Panc1 (cell line): Measurements from ENCODE around the gene CXCL16. TPM values are rescaled to one million over a fixed set of nuclear protein-coding genes. Genes with fewer than 3 reads are reported as not detected.

Experiments used
- ATAC-seq: fragments of 200-7000 bp; cut with Tn5 transposase; 2 replicates; pipeline ENCODE4 v1.9.1; 2020; ENCODE audit warnings: mild to moderate bottlenecking, moderate library complexity
- BruUV-seq: library from RNA; stranded (reverse); fragments of 400-500 nt; replicated peaks from 2 replicates; lab custom pipeline; 2021; lab: Mats Ljungman, UMichigan
- CTCF ChIA-PET: fragments of 300-600 bp; sonication (Branson Sonifier 250); formaldehyde crosslinking; loops from one replicate; lab custom pipeline; 2022; ENCODE audit warnings: antibody characterized with exemption; lab: Charles Lee
- POLR2A ChIA-PET: fragments of 300-600 bp; sonication (Branson Sonifier 250); formaldehyde crosslinking; loops from one replicate; lab custom pipeline; 2022; ENCODE audit warnings: antibody characterized with exemption; lab: Charles Lee
- DNase-seq: peaks from one replicate; pipeline ENCODE4 v3.0.0-alpha.2; 2010; ENCODE audit warnings: low read depth, low spot score
- H3K27ac ChIP-seq: 2 replicates; pipeline ENCODE4 v1.5.1; 2011; ENCODE audit warnings: mild to moderate bottlenecking, low read length, inconsistent platforms
- H3K27me3 ChIP-seq: fragments of 200-500 bp; sonication (Bioruptor generic); 2 replicates; pipeline ENCODE4 v1.6.0; 2014; ENCODE audit warnings: low read length, inconsistent platforms; ENCODE audit not compliant: control insufficient read depth, insufficient read depth
- H3K36me3 ChIP-seq: fragments of 200-500 bp; sonication (Bioruptor generic); 2 replicates; pipeline ENCODE4 v1.5.1; 2014; ENCODE audit warnings: inconsistent platforms, mild to moderate bottlenecking, low read length, moderate library complexity; ENCODE audit not compliant: control insufficient read depth, insufficient read depth
- H3K4me1 ChIP-seq: 2 replicates; pipeline ENCODE4 v1.5.1; 2011; ENCODE audit warnings: inconsistent platforms, mild to moderate bottlenecking, low read length, moderate library complexity; ENCODE audit not compliant: control insufficient read depth, insufficient read depth
- H3K4me3 ChIP-seq, 2 experiments: 2 replicates each; pipeline ENCODE4 v1.5.1; 2011 to 2012; ENCODE audit warnings: low read depth in 2 of 2, low read length in 2 of 2, mild to moderate bottlenecking in 2 of 2, inconsistent platforms in 1 of 2, moderate library complexity in 1 of 2
- H3K9me3 ChIP-seq: fragments of 200-500 bp; sonication (Bioruptor generic); 2 replicates; pipeline ENCODE4 v1.5.1; 2014; ENCODE audit warnings: low read depth, mild to moderate bottlenecking, inconsistent platforms, low read length, moderate library complexity; ENCODE audit not compliant: control insufficient read depth, insufficient read depth
- POLR2AphosphoS5 ChIP-seq: IDR thresholded peaks from 2 replicates; pipeline ENCODE4 v1.6.1; 2012; ENCODE audit warnings: mild to moderate bottlenecking, low read depth, low read length, moderate library complexity
- SIN3A ChIP-seq: IDR thresholded peaks from 2 replicates; pipeline ENCODE4 v1.6.1; 2012; ENCODE audit warnings: low read depth, mild to moderate bottlenecking, low read length, moderate library complexity, borderline replicate concordance; ENCODE audit not compliant: insufficient read depth
- TCF7L2 ChIP-seq: IDR thresholded peaks from 2 replicates; pipeline ENCODE4 v1.6.1; 2011; ENCODE audit warnings: mild to moderate bottlenecking, low read depth, low read length, inconsistent platforms
- in situ Hi-C: cut with HindIII; loops from 2 replicates; pipeline ENCODE4 v1.10.0; 2016; ENCODE audit warnings: low sequenced_read_pairs, low pct_unique_long_range_greater_than_20kb
- intact Hi-C: fragments of 100-400 bp; cut with micrococcal nuclease; formaldehyde crosslinking; loops from one replicate; pipeline ENCODE4 v1.10.0; 2022; ENCODE audit not compliant: unreplicated experiment
- total RNA-seq: library from RNA; stranded (reverse); gene quantifications from one replicate; pipeline ENCODE4 v1.2.1, GENCODE V29; 2021; ENCODE audit not compliant: unreplicated experiment
- TF ChIP-seq, protein P1 (sequence below), 2 experiments: IDR thresholded peaks; 2 replicates each; pipeline ENCODE4 v1.6.1; 2011 to 2012; ENCODE audit warnings: low read depth in 2 of 2, control low read depth in 1 of 2, low read length in 1 of 2, mild to moderate bottlenecking in 1 of 2, moderate library complexity in 1 of 2; ENCODE audit not compliant: insufficient read depth in 1 of 2
- TF ChIP-seq, protein P2 (sequence below): fragments of 450-650 bp; IDR thresholded peaks from 2 replicates; pipeline ENCODE4 v1.5.1; 2017; ENCODE audit warnings: mild to moderate bottlenecking

Gene CXCL16
- total RNA-seq, 1 experiment from 2014 or later = 5.3 TPM

DNA sequence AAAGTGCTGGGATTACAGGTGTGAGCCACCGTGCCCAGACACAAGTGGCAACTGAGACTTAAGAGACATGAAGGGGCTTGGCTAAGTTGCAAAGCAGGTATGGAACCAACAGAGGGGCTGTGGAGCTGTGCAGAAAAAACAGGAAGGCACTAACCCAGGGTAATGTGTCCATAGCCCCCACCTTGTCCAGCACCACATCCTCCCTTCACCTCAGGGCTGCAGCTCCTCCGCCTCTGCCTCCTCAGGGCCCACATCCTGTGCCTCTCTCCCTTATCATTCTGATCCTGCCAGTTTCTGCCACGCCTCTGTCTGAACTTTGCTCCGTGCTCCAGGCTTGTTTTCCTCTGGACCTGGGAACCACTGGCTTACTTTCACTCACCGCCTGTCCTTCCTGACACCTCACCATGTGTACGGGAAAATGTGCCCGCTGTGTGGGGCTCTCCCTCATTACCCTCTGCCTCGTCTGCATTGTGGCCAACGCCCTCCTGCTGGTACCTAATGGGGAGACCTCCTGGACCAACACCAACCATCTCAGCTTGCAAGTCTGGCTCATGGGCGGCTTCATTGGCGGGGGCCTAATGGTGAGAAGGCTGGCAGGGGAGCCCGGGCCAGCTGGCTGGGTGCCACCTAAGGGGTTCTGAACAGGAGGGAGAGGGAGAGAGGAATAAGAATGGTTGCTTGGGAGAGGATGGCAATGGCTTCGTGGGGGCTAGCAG lies 31.9 kb upstream of the CXCL16 start, which contains the start of gene TM4SF5:
TM4SF5 (plus strand) TSS at position 368 of the 716 bp plus-strand sequence; CDS start at position 405, 37 bp downstream.
- no peaks in the 10 kb centered on the region for H3K27me3 ChIP-seq
- in situ Hi-C loops (no loop called here), intact Hi-C loops (no loop called here)
- no peak within 1 kb of the TSS for H3K4me3 ChIP-seq
- POLR2A ChIA-PET = interaction anchor here (0.6 kb wide), 1 partner anchor 200 kb away, joined by 3 read pairs; no protein-coding TSS in a partner anchor
- BruUV-seq = no TSS peak
- H3K4me1 ChIP-seq = no peaks in the 10 kb centered on the region
- peak; percentile 55 for ATAC-seq
- no peak within 1 kb of the TSS for H3K27ac ChIP-seq
- CTCF ChIA-PET = no interaction called here
- H3K36me3 ChIP-seq = no peaks in the 10 kb centered on the region
- DNase-seq = no peak
- no peaks in the 10 kb centered on the region for H3K9me3 ChIP-seq
- TF ChIP-seq, protein P1, sequence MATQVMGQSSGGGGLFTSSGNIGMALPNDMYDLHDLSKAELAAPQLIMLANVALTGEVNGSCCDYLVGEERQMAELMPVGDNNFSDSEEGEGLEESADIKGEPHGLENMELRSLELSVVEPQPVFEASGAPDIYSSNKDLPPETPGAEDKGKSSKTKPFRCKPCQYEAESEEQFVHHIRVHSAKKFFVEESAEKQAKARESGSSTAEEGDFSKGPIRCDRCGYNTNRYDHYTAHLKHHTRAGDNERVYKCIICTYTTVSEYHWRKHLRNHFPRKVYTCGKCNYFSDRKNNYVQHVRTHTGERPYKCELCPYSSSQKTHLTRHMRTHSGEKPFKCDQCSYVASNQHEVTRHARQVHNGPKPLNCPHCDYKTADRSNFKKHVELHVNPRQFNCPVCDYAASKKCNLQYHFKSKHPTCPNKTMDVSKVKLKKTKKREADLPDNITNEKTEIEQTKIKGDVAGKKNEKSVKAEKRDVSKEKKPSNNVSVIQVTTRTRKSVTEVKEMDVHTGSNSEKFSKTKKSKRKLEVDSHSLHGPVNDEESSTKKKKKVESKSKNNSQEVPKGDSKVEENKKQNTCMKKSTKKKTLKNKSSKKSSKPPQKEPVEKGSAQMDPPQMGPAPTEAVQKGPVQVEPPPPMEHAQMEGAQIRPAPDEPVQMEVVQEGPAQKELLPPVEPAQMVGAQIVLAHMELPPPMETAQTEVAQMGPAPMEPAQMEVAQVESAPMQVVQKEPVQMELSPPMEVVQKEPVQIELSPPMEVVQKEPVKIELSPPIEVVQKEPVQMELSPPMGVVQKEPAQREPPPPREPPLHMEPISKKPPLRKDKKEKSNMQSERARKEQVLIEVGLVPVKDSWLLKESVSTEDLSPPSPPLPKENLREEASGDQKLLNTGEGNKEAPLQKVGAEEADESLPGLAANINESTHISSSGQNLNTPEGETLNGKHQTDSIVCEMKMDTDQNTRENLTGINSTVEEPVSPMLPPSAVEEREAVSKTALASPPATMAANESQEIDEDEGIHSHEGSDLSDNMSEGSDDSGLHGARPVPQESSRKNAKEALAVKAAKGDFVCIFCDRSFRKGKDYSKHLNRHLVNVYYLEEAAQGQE (IDR thresholded peaks at IDR 0.05; ENCODE audit: insufficient read depth in 1 of 2, low read depth in 2 of 2, low read length in 1 of 2) = no peak
- TF ChIP-seq, protein P2, sequence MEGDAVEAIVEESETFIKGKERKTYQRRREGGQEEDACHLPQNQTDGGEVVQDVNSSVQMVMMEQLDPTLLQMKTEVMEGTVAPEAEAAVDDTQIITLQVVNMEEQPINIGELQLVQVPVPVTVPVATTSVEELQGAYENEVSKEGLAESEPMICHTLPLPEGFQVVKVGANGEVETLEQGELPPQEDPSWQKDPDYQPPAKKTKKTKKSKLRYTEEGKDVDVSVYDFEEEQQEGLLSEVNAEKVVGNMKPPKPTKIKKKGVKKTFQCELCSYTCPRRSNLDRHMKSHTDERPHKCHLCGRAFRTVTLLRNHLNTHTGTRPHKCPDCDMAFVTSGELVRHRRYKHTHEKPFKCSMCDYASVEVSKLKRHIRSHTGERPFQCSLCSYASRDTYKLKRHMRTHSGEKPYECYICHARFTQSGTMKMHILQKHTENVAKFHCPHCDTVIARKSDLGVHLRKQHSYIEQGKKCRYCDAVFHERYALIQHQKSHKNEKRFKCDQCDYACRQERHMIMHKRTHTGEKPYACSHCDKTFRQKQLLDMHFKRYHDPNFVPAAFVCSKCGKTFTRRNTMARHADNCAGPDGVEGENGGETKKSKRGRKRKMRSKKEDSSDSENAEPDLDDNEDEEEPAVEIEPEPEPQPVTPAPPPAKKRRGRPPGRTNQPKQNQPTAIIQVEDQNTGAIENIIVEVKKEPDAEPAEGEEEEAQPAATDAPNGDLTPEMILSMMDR = no peak
- TF ChIP-seq TCF7L2 = no peak
- TF ChIP-seq SIN3A = no peak
- no peak for TF ChIP-seq POLR2AphosphoS5

DNA sequence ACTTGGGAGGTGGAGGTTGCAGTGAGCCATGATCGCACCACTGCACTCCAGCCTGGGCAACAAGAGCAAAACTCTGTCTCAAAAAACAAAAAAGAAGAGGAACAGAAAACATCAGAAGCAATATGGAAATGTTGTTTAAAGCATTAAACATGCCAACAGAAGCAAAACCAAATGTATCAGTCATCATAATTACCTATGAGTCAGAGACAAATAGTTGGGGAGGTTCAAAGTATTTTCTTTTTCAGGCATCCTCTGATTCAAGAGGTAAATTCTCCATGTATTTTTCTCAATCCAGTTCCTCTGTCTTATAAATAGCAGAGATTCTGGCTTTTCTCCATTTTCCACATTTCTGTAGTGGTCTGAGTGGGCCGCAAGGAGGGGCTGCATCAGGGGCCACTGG lies 29.9 kb upstream of the CXCL16 start:
- H3K27ac ChIP-seq = no peak overlapping the region
- in situ Hi-C loops (no loop called here), intact Hi-C loops (no loop called here)
- CTCF ChIA-PET = no interaction called here
- no TSS peak for BruUV-seq
- H3K27me3 ChIP-seq = no peaks in the 10 kb centered on the region
- no peak overlapping the region for H3K4me3 ChIP-seq
- POLR2A ChIA-PET = no interaction called here
- ATAC-seq (no peak), DNase-seq (no peak)
- H3K9me3 ChIP-seq = no peaks in the 10 kb centered on the region
- H3K36me3 ChIP-seq = no peaks in the 10 kb centered on the region
- TF ChIP-seq SIN3A (no peak), TCF7L2 (no peak), POLR2AphosphoS5 (no peak)
- TF ChIP-seq, protein P1 (IDR thresholded peaks at IDR 0.05; ENCODE audit: insufficient read depth in 1 of 2, low read depth in 2 of 2, low read length in 1 of 2) = no peak
- TF ChIP-seq, protein P2 = no peak
- no peaks in the 10 kb centered on the region for H3K4me1 ChIP-seq
